CD4-positive, alpha-beta memory T cell (primary cell): Measurements from ENCODE around the gene PTCH2. TPM values are rescaled to one million over a fixed set of nuclear protein-coding genes. Genes with fewer than 3 reads are reported as not detected.
A peak's percentile ranks its signal among the peaks of the same experiment; 100 is the strongest.

ENCODE experiments used
- CTCF ChIA-PET: fragments of 350-600 bp; sonication (Branson Sonifier 250); formaldehyde crosslinking; loops from one replicate; lab custom pipeline; 2021; ENCODE audit warnings: inconsistent platforms; ENCODE audit not compliant: partially characterized antibody; lab: Charles Lee
- POLR2A ChIA-PET: fragments of 350-600 bp; sonication (Branson Sonifier 250); formaldehyde crosslinking; loops from one replicate; lab custom pipeline; 2021; ENCODE audit not compliant: partially characterized antibody; lab: Charles Lee
- DNase-seq, 5 donors: peaks; one replicate each; pipeline versions ENCODE4 v3.0.0 to v3.0.0-alpha.2; 2020 to 2022; ENCODE audit warnings: mixed read lengths in 1 of 5
- H3K27ac ChIP-seq: one replicate; pipeline ENCODE4 v1.7.0; 2013; ENCODE audit warnings: low read depth, low read length
- H3K27me3 ChIP-seq: 2 replicates; pipeline ENCODE4 v1.7.0; 2013; ENCODE audit warnings: mild to moderate bottlenecking, low read length, moderate library complexity; ENCODE audit not compliant: insufficient read depth
- H3K36me3 ChIP-seq: 2 replicates; pipeline ENCODE4 v1.7.0; 2013; ENCODE audit warnings: mild to moderate bottlenecking, low read length, moderate library complexity; ENCODE audit not compliant: insufficient read depth
- H3K4me1 ChIP-seq: 2 replicates; pipeline ENCODE4 v1.7.0; 2013; ENCODE audit warnings: mild to moderate bottlenecking, low read length, moderate library complexity; ENCODE audit not compliant: insufficient read depth
- H3K4me3 ChIP-seq, 2 donors: one replicate each; pipeline ENCODE4 v1.7.0; 2013; ENCODE audit warnings: low read length in 2 of 2, mild to moderate bottlenecking in 1 of 2
- H3K9me3 ChIP-seq, 2 donors: one replicate each; pipeline ENCODE4 v1.7.0; 2013; ENCODE audit warnings: low read length in 2 of 2, control low read depth in 1 of 2; ENCODE audit not compliant: control insufficient read depth in 1 of 2
- H3K27ac Mint-ChIP-seq, 7 donors: one replicate each; pipeline ENCODE4 v1.8.0; 2020 to 2021; ENCODE audit warnings: mixed read lengths in 7 of 7, mild to moderate bottlenecking in 6 of 7, inconsistent platforms in 3 of 7, moderate library complexity in 3 of 7
- H3K27me3 Mint-ChIP-seq, 2 donors: one replicate each; pipeline ENCODE4 v1.8.0; 2020 to 2021; ENCODE audit warnings: mixed read lengths in 2 of 2
- H3K36me3 Mint-ChIP-seq, 2 donors: one replicate each; pipeline ENCODE4 v1.8.0; 2020 to 2021; ENCODE audit warnings: mixed read lengths in 2 of 2, inconsistent platforms in 1 of 2, mild to moderate bottlenecking in 1 of 2
- H3K4me1 Mint-ChIP-seq, 4 donors: one replicate each; pipeline ENCODE4 v1.8.0; 2020 to 2021; ENCODE audit warnings: mixed read lengths in 4 of 4, mild to moderate bottlenecking in 1 of 4
- H3K4me3 Mint-ChIP-seq, 8 donors: one replicate each; pipeline ENCODE4 v1.8.0; 2020 to 2021; ENCODE audit warnings: mixed read lengths in 8 of 8, mild to moderate bottlenecking in 7 of 8, moderate library complexity in 6 of 8, inconsistent platforms in 3 of 8
- H3K9me3 Mint-ChIP-seq, 8 donors: one replicate each; pipeline ENCODE4 v1.8.0; 2020 to 2021; ENCODE audit warnings: mixed read lengths in 8 of 8, mild to moderate bottlenecking in 5 of 8, inconsistent platforms in 3 of 8, moderate library complexity in 1 of 8
- intact Hi-C: fragments of 100-400 bp; cut with micrococcal nuclease; formaldehyde crosslinking; loops from one replicate; pipeline ENCODE4 v1.15.1; 2023
- polyA plus RNA-seq, 2 donors: library from polyadenylated mRNA; unstranded; fragments of 300-500 nt; fragmentation: Illumina TruSeq; gene quantifications; one replicate each; pipeline ENCODE4 v1.2.3, GENCODE V29; 2021
- total RNA-seq, 2 experiments: library from RNA; stranded (reverse); gene quantifications; one replicate each; pipeline ENCODE4 v1.2.3, GENCODE V29; 2021

PTCH2 gene
- total and polyA plus RNA-seq, 4 experiments from 2014 or later: 0.20 to 1.4 (median 1.3) TPM; not detected in 1

- Histone ChIP-seq H3K27ac (peak overlapping the region; percentile 78), H3K4me3 (no peak overlapping the region), H3K36me3 (peaks cover 30% of the 10 kb centered on the region), H3K4me1 (peaks cover 27% of the 10 kb centered on the region), H3K9me3 (no peaks in the 10 kb centered on the region), H3K27me3 (no peaks in the 10 kb centered on the region)
- H3K4me1 Mint-ChIP-seq: peaks cover 24 to 50% (median 34%) of the 10 kb centered on the region in 4 donors
- H3K36me3 Mint-ChIP-seq: peaks cover 25 to 62% of the 10 kb centered on the region in 2 donors
- peak overlapping the region in 5 of 8 donors; percentile 20 to 98 (median 91) for H3K4me3 Mint-ChIP-seq
- no peaks in the 10 kb centered on the region for H3K27me3 Mint-ChIP-seq
- peak overlapping the region; percentile 20 to 98 (median 94) for H3K27ac Mint-ChIP-seq
- ChIA-PET POLR2A (interaction anchor here (1.3 to 5.4 kb wide), 7 partner anchors 8 to 233 kb away, joined by 3 to 126 read pairs (median 70); partner anchors contain the start of genes BEST4, BTBD19, DYNLT4 and EIF2B3), CTCF (interaction anchor here (0.6 to 6.1 kb wide), 6 partner anchors 8 to 824 kb away, joined by 3 to 53 read pairs (median 6); partner anchors contain the start of genes BEST4, PLK3 and RNU5D-1)
- intact Hi-C loops: no loop called here
- no peak for DNase-seq
- H3K9me3 Mint-ChIP-seq: no peaks in the 10 kb centered on the region
Measured at GRCh38 chr1:44777969-44778635, 65.0 kb downstream of the PTCH2 start.

DNA sequence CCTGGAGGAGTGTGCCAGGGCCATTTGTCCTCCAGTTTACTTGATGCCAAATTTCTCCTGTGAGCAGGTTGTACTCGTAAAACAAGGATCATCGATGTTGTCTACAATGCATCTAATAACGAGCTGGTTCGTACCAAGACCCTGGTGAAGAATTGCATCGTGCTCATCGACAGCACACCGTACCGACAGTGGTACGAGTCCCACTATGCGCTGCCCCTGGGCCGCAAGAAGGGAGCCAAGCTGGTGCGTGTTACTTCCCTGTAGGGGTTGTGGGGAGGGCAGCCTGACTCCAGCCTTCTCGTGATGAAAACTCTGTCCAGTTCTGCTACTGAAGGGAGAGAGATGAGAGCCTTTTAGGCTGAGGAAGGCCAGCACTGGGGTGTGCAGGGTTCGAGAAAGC lies 65.5 kb downstream of the PTCH2 start:
- CTCF ChIA-PET: interaction anchor here (0.6 to 6.1 kb wide), 6 partner anchors 9 to 824 kb away, joined by 3 to 53 read pairs (median 6); partner anchors contain the start of genes BEST4, PLK3 and RNU5D-1
- no peak for DNase-seq
- POLR2A ChIA-PET: interaction anchor here (1.3 to 5.4 kb wide), 7 partner anchors 9 to 234 kb away, joined by 3 to 126 read pairs (median 70); partner anchors contain the start of genes BEST4, BTBD19, DYNLT4 and EIF2B3
- H3K27ac ChIP-seq: peak overlapping the region; percentile 78
- peaks cover 30% of the 10 kb centered on the region for H3K36me3 ChIP-seq
- no peaks in the 10 kb centered on the region for H3K27me3 Mint-ChIP-seq
- H3K4me3 Mint-ChIP-seq: peak overlapping the region; percentile 52 to 98 (median 92)
- no peaks in the 10 kb centered on the region for H3K9me3 ChIP-seq
- peaks cover 24 to 55% (median 33%) of the 10 kb centered on the region in 4 donors for H3K4me1 Mint-ChIP-seq
- intact Hi-C loops: no loop called here
- peaks cover 25 to 62% of the 10 kb centered on the region in 2 donors for H3K36me3 Mint-ChIP-seq
- H3K4me3 ChIP-seq: no peak overlapping the region
- H3K4me1 ChIP-seq: peaks cover 25% of the 10 kb centered on the region
- H3K27me3 ChIP-seq: no peaks in the 10 kb centered on the region
- H3K27ac Mint-ChIP-seq: peak overlapping the region; percentile 81 to 98 (median 95)
- no peaks in the 10 kb centered on the region for H3K9me3 Mint-ChIP-seq

DNA sequence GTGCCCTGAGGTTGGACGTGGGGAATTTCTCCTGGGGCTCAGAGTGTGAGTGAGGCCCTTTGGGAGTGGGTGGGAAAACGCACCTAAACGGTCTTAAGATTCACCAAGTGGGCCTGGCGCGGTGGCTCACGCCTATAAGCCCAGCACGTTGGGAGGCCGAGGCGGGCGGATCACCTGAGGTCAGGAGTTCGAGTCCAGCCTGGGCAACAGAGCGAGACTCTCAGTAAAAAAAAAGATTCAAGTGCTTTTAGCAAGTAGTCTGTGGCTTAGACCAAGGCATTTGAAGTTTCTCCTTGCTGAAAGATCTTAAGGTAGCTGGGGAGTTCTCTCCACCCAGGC lies 66.4 kb downstream of the PTCH2 start:
- H3K4me3 Mint-ChIP-seq: peak overlapping the region; percentile 89 to 98 (median 94)
- no peaks in the 10 kb centered on the region for H3K27me3 Mint-ChIP-seq
- ChIA-PET CTCF (interaction anchor here (0.6 to 6.1 kb wide), 10 partner anchors 9 to 524 kb away, joined by 3 to 53 read pairs (median 6); partner anchors contain the start of genes BEST4, EIF2B3, PLK3 and RNU5D-1), POLR2A (interaction anchor here (0.6 to 5.4 kb wide), 22 partner anchors 9 to 910 kb away, joined by 3 to 126 read pairs (median 11); partner anchors contain the start of genes AKR1A1, BEST4, BTBD19 and DYNLT4)
- Histone ChIP-seq H3K36me3 (peaks cover 30% of the 10 kb centered on the region), H3K9me3 (no peaks in the 10 kb centered on the region), H3K27ac (peak overlapping the region; percentile 78), H3K4me1 (peaks cover 25% of the 10 kb centered on the region), H3K4me3 (peak overlapping the region; percentile 87 to 88), H3K27me3 (no peaks in the 10 kb centered on the region)
- intact Hi-C loops: no loop called here
- peaks cover 24 to 56% (median 33%) of the 10 kb centered on the region in 4 donors for H3K4me1 Mint-ChIP-seq
- H3K36me3 Mint-ChIP-seq: peaks cover 25 to 58% of the 10 kb centered on the region in 2 donors
- H3K27ac Mint-ChIP-seq: peak overlapping the region; percentile 82 to 98 (median 95)
- no peaks in the 10 kb centered on the region for H3K9me3 Mint-ChIP-seq
- DNase-seq: no peak

DNA sequence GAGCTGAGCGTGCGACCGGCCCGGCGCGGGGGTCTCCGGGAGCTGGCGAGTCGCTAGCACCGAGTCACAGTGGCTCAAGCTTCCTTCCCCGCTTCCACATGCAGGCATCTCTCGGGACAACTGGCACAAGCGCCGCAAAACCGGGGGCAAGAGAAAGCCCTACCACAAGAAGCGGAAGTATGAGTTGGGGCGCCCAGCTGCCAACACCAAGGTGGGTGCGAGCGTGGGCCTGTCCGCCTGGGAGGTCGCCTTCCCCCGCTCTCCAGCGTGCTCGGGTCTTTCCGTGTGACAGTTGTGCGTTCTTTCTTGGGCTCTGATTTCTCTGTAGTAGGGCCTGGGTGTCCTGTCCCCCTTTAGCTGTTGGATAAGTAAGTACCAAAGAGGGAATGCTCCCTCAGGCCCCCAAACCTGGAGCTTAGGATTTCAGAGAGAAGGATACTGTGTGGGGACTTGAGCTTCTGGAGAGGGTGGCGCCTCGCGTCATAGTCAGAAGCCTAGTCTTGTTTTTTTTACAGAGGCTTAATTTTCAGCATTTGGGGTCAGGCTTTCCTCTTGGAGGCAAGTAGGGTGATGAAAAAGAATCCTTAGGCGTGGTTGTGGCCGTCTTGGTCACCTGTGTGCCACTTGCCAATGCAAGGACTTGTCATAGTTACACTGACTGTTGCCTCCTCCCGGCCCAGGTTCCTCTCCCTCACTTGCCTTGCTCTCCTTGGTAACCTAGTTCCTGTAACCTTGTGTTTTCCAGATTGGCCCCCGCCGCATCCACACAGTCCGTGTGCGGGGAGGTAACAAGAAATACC lies 66.9 kb downstream of the PTCH2 start:
- no peaks in the 10 kb centered on the region for H3K27me3 ChIP-seq
- peaks cover 25% of the 10 kb centered on the region for H3K4me1 ChIP-seq
- no peaks in the 10 kb centered on the region for H3K27me3 Mint-ChIP-seq
- H3K36me3 ChIP-seq: peaks cover 25% of the 10 kb centered on the region
- POLR2A ChIA-PET: interaction anchor here (0.6 to 5.4 kb wide), 40 partner anchors 10 to 1471 kb away, joined by 3 to 126 read pairs (median 6); partner anchors contain the start of genes AKR1A1, ARMH1, BEST4 and BTBD19
- H3K27ac Mint-ChIP-seq: peak overlapping the region; percentile 82 to 98 (median 95)
- H3K4me3 Mint-ChIP-seq: peak overlapping the region; percentile 89 to 98 (median 94)
- H3K27ac ChIP-seq: peak overlapping the region; percentile 78
- peaks cover 25 to 53% of the 10 kb centered on the region in 2 donors for H3K36me3 Mint-ChIP-seq
- H3K9me3 Mint-ChIP-seq: no peaks in the 10 kb centered on the region
- peak overlapping the region; percentile 87 to 88 for H3K4me3 ChIP-seq
- intact Hi-C loops: loop anchor here (1.0 kb wide), 4 partner anchors 8 to 210 kb away; partner anchors contain the start of genes EIF2B3, KIF2C and RNU5D-1
- CTCF ChIA-PET: interaction anchor here (0.5 to 6.1 kb wide), 13 partner anchors 9 to 783 kb away, joined by 3 to 53 read pairs (median 4); partner anchors contain the start of genes BEST4, EIF2B3 and RNU5D-1
- DNase-seq: peak in 3 of 5 donors; percentile 28 to 72 (median 38)
- H3K9me3 ChIP-seq: no peaks in the 10 kb centered on the region
- peaks cover 23 to 56% (median 30%) of the 10 kb centered on the region in 4 donors for H3K4me1 Mint-ChIP-seq

DNA sequence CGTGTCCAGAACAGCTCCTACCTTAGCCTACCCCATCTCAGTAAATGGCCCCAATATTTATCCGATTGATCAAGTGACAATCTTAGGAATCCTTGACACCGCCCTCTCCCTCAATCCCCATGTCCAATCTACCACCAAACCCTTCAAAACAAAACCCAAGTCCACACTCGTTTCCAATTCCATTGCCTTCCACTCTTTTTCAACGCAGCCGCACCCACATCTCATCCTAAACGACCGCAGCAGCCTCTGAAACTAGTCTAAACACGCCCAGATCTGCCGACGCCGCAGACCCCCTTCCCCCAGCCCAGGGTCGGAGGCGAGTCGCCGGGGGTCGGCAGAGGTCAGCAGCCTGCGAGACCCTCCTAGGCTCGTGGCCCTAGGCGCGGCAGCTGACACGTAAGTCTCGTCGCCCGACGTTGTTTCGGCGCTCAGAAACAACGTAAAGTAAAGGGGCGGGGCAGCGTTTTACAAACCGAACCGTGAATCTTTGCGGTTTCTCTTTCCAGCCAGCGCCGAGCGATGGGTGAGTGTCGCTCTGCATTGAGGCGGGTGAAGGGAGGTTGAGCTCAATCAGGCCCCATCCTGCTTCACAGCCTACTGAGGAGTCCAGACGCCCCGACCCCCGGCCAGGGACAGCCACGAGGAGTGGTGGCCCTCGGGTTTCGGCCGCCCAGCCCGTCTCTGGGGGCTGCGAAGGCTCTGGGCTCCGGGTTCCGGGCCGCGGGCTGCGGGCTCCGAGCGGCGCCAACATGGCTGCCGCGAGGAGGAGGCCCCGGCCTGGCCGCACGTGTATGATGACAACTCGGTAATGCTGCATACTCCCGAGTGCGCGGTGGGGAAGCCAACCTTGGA lies 67.7 kb downstream of the PTCH2 start, which contains the start of gene RPS8:
RPS8 (plus strand) TSS at position 463 of the 852 bp plus-strand sequence; CDS start at position 520, 57 bp downstream.
- ChIA-PET POLR2A (interaction anchor here (0.6 to 5.4 kb wide), 49 partner anchors 9 to 1472 kb away, joined by 3 to 126 read pairs (median 5); partner anchors contain the start of genes AKR1A1, ARMH1, BEST4 and BTBD19), CTCF (interaction anchor here (0.5 to 6.1 kb wide), 13 partner anchors 8 to 784 kb away, joined by 3 to 53 read pairs (median 4); partner anchors contain the start of genes BEST4, EIF2B3 and RNU5D-1)
- Mint-ChIP-seq H3K4me3 (peak within 1 kb of the TSS; percentile 89 to 98 (median 94)), H3K36me3 (peaks cover 22 to 47% of the 10 kb centered on the region in 2 donors), H3K27ac (peak within 1 kb of the TSS; percentile 82 to 99 (median 98)), H3K27me3 (no peaks in the 10 kb centered on the region), H3K9me3 (no peaks in the 10 kb centered on the region), H3K4me1 (peaks cover 20 to 56% (median 27%) of the 10 kb centered on the region in 4 donors)
- Histone ChIP-seq H3K4me1 (peaks cover 25% of the 10 kb centered on the region), H3K4me3 (peak within 1 kb of the TSS; percentile 87 to 88), H3K36me3 (peaks cover 21% of the 10 kb centered on the region), H3K27me3 (no peaks in the 10 kb centered on the region), H3K9me3 (no peaks in the 10 kb centered on the region), H3K27ac (peak within 1 kb of the TSS; percentile 78)
- intact Hi-C loops: loop anchor here (1.0 kb wide), 4 partner anchors 9 to 211 kb away; partner anchors contain the start of genes EIF2B3, KIF2C and RNU5D-1
- peak; percentile 89 to 92 (median 91) for DNase-seq
